ENCODE measurements around the gene STRN3. TPM values are rescaled to one million over a fixed set of nuclear protein-coding genes. Genes with fewer than 3 reads are reported as not detected.

Gene STRN3
- total and polyA plus RNA-seq, 2 of the 8 experiments (the other 6 are each of a cell fraction or from before 2014, with no cell fraction given): 8.7 to 38.1 TPM

GRCh38 chr14:30991408-30991807, 34.8 kb downstream of the STRN3 start (continued):
- TF ChIP-seq, protein P1, sequence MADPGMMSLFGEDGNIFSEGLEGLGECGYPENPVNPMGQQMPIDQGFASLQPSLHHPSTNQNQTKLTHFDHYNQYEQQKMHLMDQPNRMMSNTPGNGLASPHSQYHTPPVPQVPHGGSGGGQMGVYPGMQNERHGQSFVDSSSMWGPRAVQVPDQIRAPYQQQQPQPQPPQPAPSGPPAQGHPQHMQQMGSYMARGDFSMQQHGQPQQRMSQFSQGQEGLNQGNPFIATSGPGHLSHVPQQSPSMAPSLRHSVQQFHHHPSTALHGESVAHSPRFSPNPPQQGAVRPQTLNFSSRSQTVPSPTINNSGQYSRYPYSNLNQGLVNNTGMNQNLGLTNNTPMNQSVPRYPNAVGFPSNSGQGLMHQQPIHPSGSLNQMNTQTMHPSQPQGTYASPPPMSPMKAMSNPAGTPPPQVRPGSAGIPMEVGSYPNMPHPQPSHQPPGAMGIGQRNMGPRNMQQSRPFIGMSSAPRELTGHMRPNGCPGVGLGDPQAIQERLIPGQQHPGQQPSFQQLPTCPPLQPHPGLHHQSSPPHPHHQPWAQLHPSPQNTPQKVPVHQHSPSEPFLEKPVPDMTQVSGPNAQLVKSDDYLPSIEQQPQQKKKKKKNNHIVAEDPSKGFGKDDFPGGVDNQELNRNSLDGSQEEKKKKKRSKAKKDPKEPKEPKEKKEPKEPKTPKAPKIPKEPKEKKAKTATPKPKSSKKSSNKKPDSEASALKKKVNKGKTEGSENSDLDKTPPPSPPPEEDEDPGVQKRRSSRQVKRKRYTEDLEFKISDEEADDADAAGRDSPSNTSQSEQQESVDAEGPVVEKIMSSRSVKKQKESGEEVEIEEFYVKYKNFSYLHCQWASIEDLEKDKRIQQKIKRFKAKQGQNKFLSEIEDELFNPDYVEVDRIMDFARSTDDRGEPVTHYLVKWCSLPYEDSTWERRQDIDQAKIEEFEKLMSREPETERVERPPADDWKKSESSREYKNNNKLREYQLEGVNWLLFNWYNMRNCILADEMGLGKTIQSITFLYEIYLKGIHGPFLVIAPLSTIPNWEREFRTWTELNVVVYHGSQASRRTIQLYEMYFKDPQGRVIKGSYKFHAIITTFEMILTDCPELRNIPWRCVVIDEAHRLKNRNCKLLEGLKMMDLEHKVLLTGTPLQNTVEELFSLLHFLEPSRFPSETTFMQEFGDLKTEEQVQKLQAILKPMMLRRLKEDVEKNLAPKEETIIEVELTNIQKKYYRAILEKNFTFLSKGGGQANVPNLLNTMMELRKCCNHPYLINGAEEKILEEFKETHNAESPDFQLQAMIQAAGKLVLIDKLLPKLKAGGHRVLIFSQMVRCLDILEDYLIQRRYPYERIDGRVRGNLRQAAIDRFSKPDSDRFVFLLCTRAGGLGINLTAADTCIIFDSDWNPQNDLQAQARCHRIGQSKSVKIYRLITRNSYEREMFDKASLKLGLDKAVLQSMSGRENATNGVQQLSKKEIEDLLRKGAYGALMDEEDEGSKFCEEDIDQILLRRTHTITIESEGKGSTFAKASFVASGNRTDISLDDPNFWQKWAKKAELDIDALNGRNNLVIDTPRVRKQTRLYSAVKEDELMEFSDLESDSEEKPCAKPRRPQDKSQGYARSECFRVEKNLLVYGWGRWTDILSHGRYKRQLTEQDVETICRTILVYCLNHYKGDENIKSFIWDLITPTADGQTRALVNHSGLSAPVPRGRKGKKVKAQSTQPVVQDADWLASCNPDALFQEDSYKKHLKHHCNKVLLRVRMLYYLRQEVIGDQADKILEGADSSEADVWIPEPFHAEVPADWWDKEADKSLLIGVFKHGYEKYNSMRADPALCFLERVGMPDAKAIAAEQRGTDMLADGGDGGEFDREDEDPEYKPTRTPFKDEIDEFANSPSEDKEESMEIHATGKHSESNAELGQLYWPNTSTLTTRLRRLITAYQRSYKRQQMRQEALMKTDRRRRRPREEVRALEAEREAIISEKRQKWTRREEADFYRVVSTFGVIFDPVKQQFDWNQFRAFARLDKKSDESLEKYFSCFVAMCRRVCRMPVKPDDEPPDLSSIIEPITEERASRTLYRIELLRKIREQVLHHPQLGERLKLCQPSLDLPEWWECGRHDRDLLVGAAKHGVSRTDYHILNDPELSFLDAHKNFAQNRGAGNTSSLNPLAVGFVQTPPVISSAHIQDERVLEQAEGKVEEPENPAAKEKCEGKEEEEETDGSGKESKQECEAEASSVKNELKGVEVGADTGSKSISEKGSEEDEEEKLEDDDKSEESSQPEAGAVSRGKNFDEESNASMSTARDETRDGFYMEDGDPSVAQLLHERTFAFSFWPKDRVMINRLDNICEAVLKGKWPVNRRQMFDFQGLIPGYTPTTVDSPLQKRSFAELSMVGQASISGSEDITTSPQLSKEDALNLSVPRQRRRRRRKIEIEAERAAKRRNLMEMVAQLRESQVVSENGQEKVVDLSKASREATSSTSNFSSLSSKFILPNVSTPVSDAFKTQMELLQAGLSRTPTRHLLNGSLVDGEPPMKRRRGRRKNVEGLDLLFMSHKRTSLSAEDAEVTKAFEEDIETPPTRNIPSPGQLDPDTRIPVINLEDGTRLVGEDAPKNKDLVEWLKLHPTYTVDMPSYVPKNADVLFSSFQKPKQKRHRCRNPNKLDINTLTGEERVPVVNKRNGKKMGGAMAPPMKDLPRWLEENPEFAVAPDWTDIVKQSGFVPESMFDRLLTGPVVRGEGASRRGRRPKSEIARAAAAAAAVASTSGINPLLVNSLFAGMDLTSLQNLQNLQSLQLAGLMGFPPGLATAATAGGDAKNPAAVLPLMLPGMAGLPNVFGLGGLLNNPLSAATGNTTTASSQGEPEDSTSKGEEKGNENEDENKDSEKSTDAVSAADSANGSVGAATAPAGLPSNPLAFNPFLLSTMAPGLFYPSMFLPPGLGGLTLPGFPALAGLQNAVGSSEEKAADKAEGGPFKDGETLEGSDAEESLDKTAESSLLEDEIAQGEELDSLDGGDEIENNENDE (IDR thresholded peaks at IDR 0.05; ENCODE audit: insufficient replicate concordance, low read length): no peak
- TF ChIP-seq TAF7 (optimal IDR thresholded peaks at IDR 0.05; ENCODE audit: borderline replicate concordance, low read depth, low read length) (no peak), ZNF274 (IDR thresholded peaks at IDR 0.05; ENCODE audit: borderline replicate concordance, extremely low read depth, low read length) (no peak), FOSL1 (IDR thresholded peaks at IDR 0.05; ENCODE audit: insufficient read depth, low read depth, low read length) (no peak), CREB1 (IDR thresholded peaks at IDR 0.05) (no peak), BCL11A (IDR thresholded peaks at IDR 0.05; ENCODE audit: low read depth in 2 of 2, low read length in 2 of 2) (no peak), ASH2L (IDR thresholded peaks at IDR 0.05; ENCODE audit: low read length) (no peak), SP4 (IDR thresholded peaks at IDR 0.05; ENCODE audit: low read length) (no peak), SIRT6 (IDR thresholded peaks at IDR 0.05; ENCODE audit: low read length) (no peak)
- TF ChIP-seq, protein P2, sequence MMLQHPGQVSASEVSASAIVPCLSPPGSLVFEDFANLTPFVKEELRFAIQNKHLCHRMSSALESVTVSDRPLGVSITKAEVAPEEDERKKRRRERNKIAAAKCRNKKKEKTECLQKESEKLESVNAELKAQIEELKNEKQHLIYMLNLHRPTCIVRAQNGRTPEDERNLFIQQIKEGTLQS (IDR thresholded peaks at IDR 0.05; ENCODE audit: insufficient read depth, low read depth, low read length): no peak

All from H1 (cell line).